Activated naive CD4-positive, alpha-beta T cell treated with anti-CD3 and anti-CD28 coated beads, Interleukin-2, amount 10 ng/mL, durations not matched to agents 7 days and 5 days (primary cell): Measurements from ENCODE around the gene ABCA12.

ENCODE experiments used
- CTCF ChIA-PET: fragments of 350-600 bp; sonication (Branson Sonifier 250); formaldehyde crosslinking; loops from one replicate; lab custom pipeline; 2021; ENCODE audit warnings: antibody characterized with exemption; lab: Charles Lee
- DNase-seq: peaks from one replicate; pipeline ENCODE4 v3.0.0-alpha.2; 2020
- H3K27ac Mint-ChIP-seq: one replicate; pipeline ENCODE4 v1.8.0; 2021; ENCODE audit warnings: mild to moderate bottlenecking, moderate library complexity, mixed read lengths
- H3K27me3 Mint-ChIP-seq: one replicate; pipeline ENCODE4 v1.8.0; 2021; ENCODE audit warnings: mild to moderate bottlenecking, mixed read lengths
- H3K36me3 Mint-ChIP-seq: one replicate; pipeline ENCODE4 v1.8.0; 2021; ENCODE audit warnings: mixed read lengths
- H3K4me1 Mint-ChIP-seq: one replicate; pipeline ENCODE4 v1.8.0; 2021; ENCODE audit warnings: mixed read lengths
- H3K4me3 Mint-ChIP-seq: one replicate; pipeline ENCODE4 v1.8.0; 2021; ENCODE audit warnings: mild to moderate bottlenecking, moderate library complexity, mixed read lengths
- H3K9me3 Mint-ChIP-seq: one replicate; pipeline ENCODE4 v1.8.0; 2021; ENCODE audit warnings: mixed read lengths

ABCA12 gene

DNA sequence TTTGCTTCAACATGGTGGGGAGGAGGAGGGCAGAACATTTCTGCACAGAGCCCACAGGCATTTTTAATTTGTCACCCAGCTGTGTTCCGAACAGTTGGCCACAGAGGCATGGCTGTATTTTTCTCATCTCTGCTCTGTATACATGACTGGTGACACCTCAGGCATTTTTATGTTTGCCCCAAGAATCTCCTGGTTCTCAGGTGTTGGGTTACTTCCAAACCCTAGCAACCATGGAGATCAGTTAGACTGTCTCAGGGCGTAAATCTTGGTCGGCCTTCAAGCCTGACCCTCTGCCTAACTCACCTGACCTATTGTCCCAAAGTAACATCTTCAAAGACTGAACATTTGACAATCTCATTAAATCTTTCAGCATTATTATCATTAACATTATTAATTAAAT, 100.0 kb downstream of the ABCA12 start:
- Mint-ChIP-seq H3K4me3 (no peak overlapping the region), H3K27me3 (no peaks in the 10 kb centered on the region), H3K27ac (no peak overlapping the region), H3K4me1 (no peaks in the 10 kb centered on the region), H3K9me3 (no peaks in the 10 kb centered on the region), H3K36me3 (no peaks in the 10 kb centered on the region)
- CTCF ChIA-PET, result no interaction called here
- no peak for DNase-seq

DNA sequence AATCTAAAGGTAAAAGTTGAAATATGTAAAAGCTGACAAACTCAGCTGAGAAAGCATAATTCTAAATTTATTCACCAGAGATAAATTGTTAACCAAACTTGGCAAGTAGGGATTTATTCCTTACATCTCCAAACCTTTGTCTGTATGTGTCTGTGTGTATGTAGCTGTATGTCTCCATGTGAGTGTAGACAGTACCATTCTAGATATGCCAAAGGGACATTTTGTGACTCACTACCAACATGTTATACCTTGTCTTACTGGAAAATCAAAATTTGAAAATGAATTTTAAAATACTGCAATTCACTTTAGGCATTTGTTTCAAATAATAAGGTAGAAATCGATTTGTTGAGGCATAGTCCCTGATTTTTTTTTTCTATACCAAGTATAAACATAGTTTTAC, 102.1 kb downstream of the ABCA12 start:
- DNase-seq, result no peak
- no peaks in the 10 kb centered on the region for H3K9me3 Mint-ChIP-seq
- no peaks in the 10 kb centered on the region for H3K4me1 Mint-ChIP-seq
- no peak overlapping the region for H3K27ac Mint-ChIP-seq
- H3K27me3 Mint-ChIP-seq, result no peaks in the 10 kb centered on the region
- CTCF ChIA-PET, result no interaction called here
- no peak overlapping the region for H3K4me3 Mint-ChIP-seq
- no peaks in the 10 kb centered on the region for H3K36me3 Mint-ChIP-seq

DNA sequence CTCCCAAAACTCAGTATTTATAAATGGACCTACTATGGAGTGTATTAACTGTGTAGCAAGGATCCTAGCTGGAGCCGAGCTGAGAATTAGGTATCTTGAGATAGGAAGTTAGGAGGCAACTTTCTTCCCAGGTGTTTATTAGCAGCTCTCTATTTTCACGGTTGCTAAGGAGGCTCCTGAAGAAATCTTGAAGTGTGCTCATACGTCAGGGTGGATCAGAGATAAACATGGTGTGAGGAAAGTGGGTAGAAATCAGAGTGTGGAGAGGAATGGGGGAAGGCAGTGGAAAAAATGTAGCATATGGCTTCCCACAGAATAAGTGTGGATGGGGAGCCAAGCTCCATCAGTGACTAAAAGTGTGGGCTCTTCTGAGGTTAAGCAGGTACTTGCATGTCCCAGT, 104.3 kb downstream of the ABCA12 start:
- Mint-ChIP-seq H3K9me3 (no peaks in the 10 kb centered on the region), H3K4me3 (no peak overlapping the region), H3K27ac (no peak overlapping the region), H3K27me3 (no peaks in the 10 kb centered on the region), H3K36me3 (no peaks in the 10 kb centered on the region), H3K4me1 (no peaks in the 10 kb centered on the region)
- DNase-seq, result no peak
- CTCF ChIA-PET, result no interaction called here

DNA sequence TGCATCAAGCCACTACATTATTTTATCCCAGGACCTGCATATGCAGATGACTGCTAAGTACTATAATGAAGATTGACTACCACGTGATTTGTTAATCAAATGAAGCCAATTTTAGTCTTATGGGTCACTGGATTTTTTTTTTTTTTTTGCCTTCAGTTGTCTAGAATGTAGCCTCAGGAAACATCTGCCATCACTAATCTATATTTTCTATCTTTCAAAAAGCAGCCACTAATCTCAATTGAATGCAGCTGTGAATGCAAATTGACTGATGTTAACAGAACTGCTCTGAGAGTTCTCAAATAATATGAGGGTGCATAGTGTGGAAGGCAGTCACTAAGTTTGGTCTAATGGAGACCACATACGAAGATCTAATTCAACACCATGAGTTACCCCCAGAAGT, 106.3 kb downstream of the ABCA12 start:
- Mint-ChIP-seq H3K9me3 (no peaks in the 10 kb centered on the region), H3K4me1 (no peaks in the 10 kb centered on the region), H3K27me3 (no peaks in the 10 kb centered on the region), H3K27ac (no peak overlapping the region), H3K36me3 (no peaks in the 10 kb centered on the region), H3K4me3 (no peak overlapping the region)
- CTCF ChIA-PET, result no interaction called here
- no peak for DNase-seq

DNA sequence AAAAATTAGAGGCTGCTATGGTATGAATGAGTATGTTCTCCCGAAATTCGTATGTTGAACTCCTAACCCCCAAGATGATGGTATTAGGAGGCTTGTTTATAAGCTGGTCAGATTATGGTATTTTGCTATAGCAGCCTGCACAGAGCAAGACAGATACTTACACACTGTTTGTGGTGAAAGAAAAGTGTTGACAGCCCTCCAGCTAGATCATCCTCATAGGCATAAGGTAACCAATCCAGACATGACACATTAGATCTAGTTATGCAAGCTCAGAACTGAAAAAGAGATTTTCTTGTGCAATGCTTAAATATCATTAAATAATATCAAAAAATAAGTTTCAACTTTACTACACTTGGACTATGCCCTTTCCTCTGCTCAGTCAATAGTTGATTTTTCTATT, 107.1 kb downstream of the ABCA12 start:
- Mint-ChIP-seq H3K36me3 (no peaks in the 10 kb centered on the region), H3K27ac (no peak overlapping the region)

DNA sequence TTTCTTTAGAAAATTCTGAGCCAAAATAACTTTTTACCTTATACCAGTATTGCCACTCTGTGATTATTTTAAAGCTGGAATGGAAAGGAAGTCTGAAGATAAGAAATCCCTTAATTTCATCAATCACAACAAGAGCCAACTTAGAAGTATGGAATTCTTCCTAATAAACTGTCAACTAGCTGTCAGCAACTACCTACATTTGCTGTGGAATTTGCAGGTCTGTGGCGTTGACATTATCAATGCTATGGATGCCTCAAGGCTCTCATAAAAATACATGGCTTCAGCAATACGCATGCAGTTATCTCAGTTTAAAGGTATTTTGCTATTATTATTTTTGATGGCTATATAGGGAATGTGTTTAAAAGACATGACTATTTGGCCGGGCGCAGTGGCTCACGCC, 108.5 kb downstream of the ABCA12 start:
- Mint-ChIP-seq H3K4me1 (no peaks in the 10 kb centered on the region), H3K36me3 (no peaks in the 10 kb centered on the region), H3K4me3 (no peak overlapping the region), H3K27ac (no peak overlapping the region), H3K27me3 (no peaks in the 10 kb centered on the region), H3K9me3 (no peaks in the 10 kb centered on the region)
- CTCF ChIA-PET, result no interaction called here
- DNase-seq, result no peak

More for the DNA sequence above, 107.1 kb downstream of the ABCA12 start:
- CTCF ChIA-PET, result no interaction called here
- Mint-ChIP-seq H3K27me3 (no peaks in the 10 kb centered on the region), H3K4me1 (no peaks in the 10 kb centered on the region), H3K9me3 (no peaks in the 10 kb centered on the region), H3K4me3 (no peak overlapping the region)
- no peak for DNase-seq

DNA sequence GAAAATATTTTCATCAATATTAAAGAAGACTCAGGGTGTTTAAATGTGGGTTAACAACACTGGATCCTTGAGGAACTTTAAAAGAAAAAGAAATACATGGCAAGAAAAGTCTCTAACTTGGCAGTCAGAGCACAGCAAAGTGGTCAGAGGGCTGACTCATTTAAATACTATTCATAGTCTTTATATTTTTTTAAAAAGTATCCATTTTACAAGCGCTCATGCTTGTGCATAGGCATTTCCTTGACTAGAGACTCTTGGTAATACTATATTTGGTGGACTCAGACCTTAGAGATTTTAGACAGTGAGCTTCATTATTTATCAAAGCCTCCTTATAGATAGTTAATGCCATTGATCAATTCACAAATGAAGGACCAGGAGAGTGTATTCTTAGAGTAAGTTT, 110.2 kb downstream of the ABCA12 start:
- no peak for DNase-seq
- H3K27ac Mint-ChIP-seq, result no peak overlapping the region

DNA sequence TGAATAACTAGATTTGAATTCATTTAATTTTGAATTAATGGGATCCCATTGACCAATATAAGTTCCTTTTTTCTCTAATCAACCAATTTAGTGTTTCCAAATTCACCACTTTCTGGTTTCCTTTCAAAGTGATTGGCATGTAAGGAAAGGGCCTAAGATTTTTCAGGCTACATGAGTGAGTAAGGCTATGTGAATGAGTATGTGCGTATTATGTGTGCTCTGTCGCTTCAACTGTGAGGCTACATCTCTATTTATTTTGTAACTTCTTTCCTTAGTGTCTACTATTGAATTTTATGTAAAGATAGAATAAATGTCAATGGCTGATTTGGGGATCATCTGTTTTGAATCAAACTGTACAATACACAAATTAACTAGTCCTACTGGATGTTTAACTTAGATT, 110.6 kb downstream of the ABCA12 start:
- CTCF ChIA-PET, result no interaction called here
- H3K9me3 Mint-ChIP-seq, result no peaks in the 10 kb centered on the region
- H3K27ac Mint-ChIP-seq, result no peak overlapping the region
- no peaks in the 10 kb centered on the region for H3K27me3 Mint-ChIP-seq
- H3K4me3 Mint-ChIP-seq, result no peak overlapping the region
- H3K4me1 Mint-ChIP-seq, result no peaks in the 10 kb centered on the region
- H3K36me3 Mint-ChIP-seq, result no peaks in the 10 kb centered on the region
- no peak for DNase-seq

More for the DNA sequence above, 110.2 kb downstream of the ABCA12 start:
- Mint-ChIP-seq H3K9me3 (no peaks in the 10 kb centered on the region), H3K27me3 (no peaks in the 10 kb centered on the region), H3K36me3 (no peaks in the 10 kb centered on the region), H3K4me1 (no peaks in the 10 kb centered on the region), H3K4me3 (no peak overlapping the region)
- CTCF ChIA-PET, result no interaction called here

DNA sequence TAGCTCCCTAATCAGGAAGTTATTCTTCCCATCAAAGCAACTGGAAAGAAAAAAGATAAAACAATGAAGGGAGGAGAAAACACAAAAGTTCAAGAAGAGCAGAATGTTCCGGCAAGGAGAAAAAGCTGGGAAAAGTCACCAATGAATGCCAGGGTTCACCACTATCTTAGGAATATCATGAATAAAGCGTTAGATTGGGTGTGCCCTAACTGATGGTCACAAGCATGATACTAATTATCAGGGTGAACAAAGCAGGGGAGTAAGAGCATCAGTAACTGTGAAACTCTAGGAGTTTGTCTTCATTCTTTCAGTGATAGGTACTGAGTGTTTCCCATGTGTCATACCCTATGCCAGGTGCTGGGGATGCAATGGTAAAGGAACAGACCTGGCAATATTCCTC, 115.5 kb downstream of the ABCA12 start:
- H3K4me3 Mint-ChIP-seq, result no peak overlapping the region
- DNase-seq, result no peak
- H3K36me3 Mint-ChIP-seq, result no peaks in the 10 kb centered on the region
- H3K27ac Mint-ChIP-seq, result no peak overlapping the region
- H3K4me1 Mint-ChIP-seq, result no peaks in the 10 kb centered on the region
- CTCF ChIA-PET, result no interaction called here
- no peaks in the 10 kb centered on the region for H3K9me3 Mint-ChIP-seq
- no peaks in the 10 kb centered on the region for H3K27me3 Mint-ChIP-seq

DNA sequence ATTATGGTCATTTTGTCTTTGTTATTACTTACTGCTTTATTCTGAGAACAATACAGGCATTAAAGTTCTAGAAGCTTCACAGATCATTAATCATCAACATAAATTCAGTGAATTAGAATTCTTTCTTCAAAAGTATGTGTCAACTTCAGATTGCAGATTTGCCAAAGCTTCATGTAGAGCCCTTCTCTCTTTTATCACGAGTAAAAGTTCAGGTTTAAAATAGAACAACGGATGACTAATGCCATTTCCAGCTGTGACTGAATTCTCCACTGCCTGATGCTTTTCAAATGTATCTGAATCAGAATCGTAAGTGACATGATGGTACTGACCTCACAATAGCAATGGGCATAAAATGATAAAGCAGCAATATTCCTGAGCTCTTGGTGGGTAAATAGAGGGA, 116.0 kb downstream of the ABCA12 start:
- Mint-ChIP-seq H3K4me1 (no peaks in the 10 kb centered on the region), H3K4me3 (no peak overlapping the region)
- DNase-seq, result no peak

DNA sequence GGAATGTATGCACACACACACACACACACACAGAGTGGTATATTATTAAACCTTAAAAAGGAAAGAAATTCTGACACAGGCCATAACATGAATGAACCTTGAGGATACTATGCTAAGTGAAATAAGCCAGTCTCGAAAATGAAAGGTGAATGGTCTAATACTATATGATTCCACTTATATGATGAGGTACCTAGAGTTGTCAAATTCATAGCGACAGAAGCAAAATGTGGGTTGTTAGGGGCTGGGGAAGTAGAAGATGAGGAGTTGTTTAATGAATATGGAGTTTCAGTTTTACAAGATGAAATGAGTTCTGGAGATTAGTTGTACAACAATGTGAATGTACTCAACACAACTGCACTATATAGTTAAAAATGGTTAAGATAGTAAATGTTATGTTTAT, 118.1 kb downstream of the ABCA12 start:
- no peaks in the 10 kb centered on the region for H3K36me3 Mint-ChIP-seq
- no peaks in the 10 kb centered on the region for H3K4me1 Mint-ChIP-seq
- H3K27ac Mint-ChIP-seq, result no peak overlapping the region
- DNase-seq, result no peak
- no peaks in the 10 kb centered on the region for H3K9me3 Mint-ChIP-seq
- no peak overlapping the region for H3K4me3 Mint-ChIP-seq
- CTCF ChIA-PET, result no interaction called here
- H3K27me3 Mint-ChIP-seq, result no peaks in the 10 kb centered on the region

More for the DNA sequence above, 116.0 kb downstream of the ABCA12 start:
- H3K9me3 Mint-ChIP-seq, result no peaks in the 10 kb centered on the region
- CTCF ChIA-PET, result no interaction called here
- H3K27ac Mint-ChIP-seq, result no peak overlapping the region
- H3K36me3 Mint-ChIP-seq, result no peaks in the 10 kb centered on the region
- no peaks in the 10 kb centered on the region for H3K27me3 Mint-ChIP-seq

DNA sequence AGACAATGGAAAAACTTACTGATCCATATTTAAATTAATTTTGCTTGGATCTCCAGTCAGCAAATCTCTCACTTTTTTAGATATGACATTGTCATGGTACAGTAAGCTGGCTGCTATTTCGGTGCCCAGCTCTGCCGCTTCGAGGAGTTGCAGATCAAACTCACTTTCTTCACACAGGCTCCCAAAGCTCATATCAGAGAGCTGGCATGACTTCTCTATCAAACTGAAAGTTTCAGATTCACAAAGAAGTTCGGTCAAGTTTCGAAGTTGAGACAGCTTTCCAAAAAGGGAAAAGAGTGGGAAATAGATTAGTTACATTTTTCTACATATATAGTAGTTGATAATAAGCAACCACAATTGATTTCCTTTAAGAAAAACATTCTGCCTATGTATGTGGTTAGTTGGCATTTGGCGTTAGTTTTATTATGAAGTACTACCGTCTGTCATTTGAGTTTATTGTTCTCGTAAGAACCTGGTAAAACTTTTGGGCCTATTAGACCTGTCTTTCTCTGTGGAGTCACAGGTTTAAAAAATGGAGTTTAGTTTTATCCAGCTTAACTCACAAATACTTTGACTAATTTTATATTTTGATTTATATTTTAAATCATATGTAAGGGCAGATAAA, 118.8 kb downstream of the ABCA12 start:
- Mint-ChIP-seq H3K4me1 (no peaks in the 10 kb centered on the region), H3K4me3 (no peak overlapping the region), H3K36me3 (no peaks in the 10 kb centered on the region), H3K27me3 (no peaks in the 10 kb centered on the region), H3K9me3 (no peaks in the 10 kb centered on the region), H3K27ac (no peak overlapping the region)
- DNase-seq, result no peak
- CTCF ChIA-PET, result no interaction called here

DNA sequence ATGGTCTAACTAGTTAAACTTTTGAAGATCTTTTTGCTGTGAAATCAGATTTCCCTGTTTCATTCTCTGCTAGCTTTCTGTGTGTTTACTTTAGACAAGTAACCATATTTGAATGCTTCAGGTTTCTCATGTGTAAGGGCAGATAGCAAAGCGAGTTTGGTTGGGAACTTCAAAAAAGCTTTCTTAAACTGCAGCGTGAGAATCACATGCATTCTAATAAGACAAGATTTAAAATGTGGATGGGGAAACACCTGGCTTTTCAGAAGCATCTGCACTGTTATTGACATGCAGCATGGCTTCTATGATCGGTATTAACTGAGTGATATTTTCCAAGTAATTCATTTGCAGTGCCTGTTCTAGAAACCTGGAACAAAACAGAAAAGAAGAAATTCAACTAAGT, 119.3 kb downstream of the ABCA12 start:
- no peak for DNase-seq
- Mint-ChIP-seq H3K9me3 (no peaks in the 10 kb centered on the region), H3K27ac (no peak overlapping the region), H3K4me3 (no peak overlapping the region), H3K4me1 (no peaks in the 10 kb centered on the region), H3K36me3 (no peaks in the 10 kb centered on the region), H3K27me3 (no peaks in the 10 kb centered on the region)
- CTCF ChIA-PET, result no interaction called here

DNA sequence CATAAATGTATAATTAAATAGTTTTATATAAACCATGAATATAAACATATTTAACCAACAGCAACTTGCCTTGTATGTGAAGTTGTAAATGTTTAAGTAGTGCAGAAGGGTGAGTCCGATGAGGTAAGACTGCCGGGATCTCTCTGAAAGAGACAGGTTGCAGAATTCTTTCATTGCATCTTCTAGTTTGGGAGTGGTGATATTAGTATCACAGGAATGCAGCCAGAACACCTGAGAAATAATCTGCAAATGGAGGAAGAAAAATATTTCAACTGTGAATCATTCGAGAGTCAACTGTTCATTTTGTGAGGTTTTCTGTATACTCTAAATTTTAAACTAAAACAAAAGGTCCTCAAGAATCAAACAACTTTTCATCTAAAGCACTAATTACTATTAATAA, 123.0 kb downstream of the ABCA12 start:
- Mint-ChIP-seq H3K27ac (no peak overlapping the region), H3K9me3 (no peaks in the 10 kb centered on the region)

DNA sequence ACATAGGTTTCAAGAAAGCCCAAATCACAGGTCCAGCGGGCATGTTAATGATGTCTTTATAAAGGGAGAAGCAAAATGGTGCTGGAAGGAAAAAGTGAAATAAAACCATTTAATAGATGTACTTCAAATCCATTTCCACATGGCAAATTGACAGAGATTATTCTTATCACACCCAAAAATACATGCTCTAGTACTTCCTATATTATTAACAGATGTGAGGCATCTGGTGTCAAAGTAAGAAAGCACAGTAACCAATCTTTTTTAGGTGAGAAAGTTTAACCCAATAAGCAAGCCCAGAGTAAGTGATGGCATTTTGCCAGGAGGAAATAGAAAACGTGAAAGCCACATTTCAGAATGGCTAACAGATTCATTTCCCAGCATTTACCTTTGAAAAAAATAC, 128.0 kb downstream of the ABCA12 start:
- H3K27ac Mint-ChIP-seq, result no peak overlapping the region
- no peaks in the 10 kb centered on the region for H3K9me3 Mint-ChIP-seq
- H3K4me3 Mint-ChIP-seq, result no peak overlapping the region
- no peaks in the 10 kb centered on the region for H3K36me3 Mint-ChIP-seq
- CTCF ChIA-PET, result no interaction called here
- H3K4me1 Mint-ChIP-seq, result no peaks in the 10 kb centered on the region
- no peak for DNase-seq
- no peaks in the 10 kb centered on the region for H3K27me3 Mint-ChIP-seq

More for the DNA sequence above, 123.0 kb downstream of the ABCA12 start:
- CTCF ChIA-PET, result no interaction called here
- DNase-seq, result no peak
- no peaks in the 10 kb centered on the region for H3K36me3 Mint-ChIP-seq
- H3K4me1 Mint-ChIP-seq, result no peaks in the 10 kb centered on the region
- H3K4me3 Mint-ChIP-seq, result no peak overlapping the region
- H3K27me3 Mint-ChIP-seq, result no peaks in the 10 kb centered on the region

DNA sequence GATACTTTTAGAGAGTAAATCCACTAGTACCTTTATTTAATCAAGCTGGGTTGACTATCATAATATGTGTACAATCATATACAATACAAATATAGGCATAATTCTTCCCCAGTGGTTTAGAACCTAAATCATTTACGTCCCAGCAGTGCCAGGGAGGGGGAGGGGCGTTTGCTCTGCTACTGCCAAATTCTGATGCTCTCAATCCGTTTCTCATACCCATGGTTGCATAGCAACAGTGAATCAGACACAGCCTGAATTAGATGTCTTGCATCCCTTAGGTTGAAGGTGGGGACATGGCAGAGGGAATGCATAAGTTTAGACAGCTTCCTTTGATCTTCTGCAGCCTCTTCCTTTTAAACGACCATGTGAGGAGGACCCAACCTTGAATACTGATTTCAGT, 135.4 kb downstream of the ABCA12 start:
- Mint-ChIP-seq H3K27me3 (no peaks in the 10 kb centered on the region), H3K27ac (no peak overlapping the region), H3K4me3 (no peak overlapping the region), H3K4me1 (no peaks in the 10 kb centered on the region), H3K36me3 (no peaks in the 10 kb centered on the region), H3K9me3 (no peaks in the 10 kb centered on the region)
- no peak for DNase-seq
- CTCF ChIA-PET, result no interaction called here
